Kidney glomerular epithelial cell (primary cell): ENCODE data around the gene TMEM63B.
"Not testable (repeated sequence)": the region's sequence is repeated elsewhere in the genome, so short reads cannot be mapped to it uniquely, and the experiment has no call there.

Experiments
- DNase-seq: peaks from one replicate; lab custom pipeline; 2025; lab: John Stamatoyannopoulos, UW

TMEM63B gene

GRCh38 chr6:44194326-44194725 lies 67.0 kb downstream of the TMEM63B start:
- DNase-seq = no peak

- not testable (repeated sequence) for DNase-seq
Measured at GRCh38 chr6:44196351-44196750, 69.0 kb downstream of the TMEM63B start.

GRCh38 chr6:44198684-44199083 lies 71.3 kb downstream of the TMEM63B start:
- no peak for DNase-seq

GRCh38 chr6:44199883-44200282 lies 72.5 kb downstream of the TMEM63B start:
- DNase-seq = no peak

GRCh38 chr6:44201200-44201599 lies 73.8 kb downstream of the TMEM63B start:
- no peak for DNase-seq

GRCh38 chr6:44201638-44202303 lies 74.4 kb downstream of the TMEM63B start:
- no peak for DNase-seq

- DNase-seq = no peak
Measured at GRCh38 chr6:44202332-44202971, 75.1 kb downstream of the TMEM63B start.

- no peak for DNase-seq
Measured at GRCh38 chr6:44202972-44203750, 75.8 kb downstream of the TMEM63B start.

GRCh38 chr6:44203955-44204354 lies 76.6 kb downstream of the TMEM63B start:
- DNase-seq = no peak
